Nephron (organoid): ENCODE measurements around the gene EDA.
"Not testable (repeated sequence)": the region's sequence is repeated elsewhere in the genome, so short reads cannot be mapped to it uniquely, and the experiment has no call there.

ENCODE experiments used
- H3K27ac Mint-ChIP-seq, 3 experiments: 2 replicates each; pipeline ENCODE4 v1.8.0; 2020; ENCODE audit warnings: mixed read lengths in 3 of 3, mild to moderate bottlenecking in 2 of 3, moderate library complexity in 1 of 3
- H3K27me3 Mint-ChIP-seq: 2 replicates; pipeline ENCODE4 v1.8.0; 2021; ENCODE audit warnings: low read depth, mild to moderate bottlenecking, moderate library complexity, mixed read lengths
- H3K36me3 Mint-ChIP-seq: 2 replicates; pipeline ENCODE4 v1.8.0; 2020; ENCODE audit warnings: low read depth, mixed read lengths
- H3K4me1 Mint-ChIP-seq: 2 replicates; pipeline ENCODE4 v1.8.0; 2020; ENCODE audit warnings: mixed read lengths
- H3K4me3 Mint-ChIP-seq, 3 experiments: 2 replicates each; pipeline ENCODE4 v1.8.0; 2020; ENCODE audit warnings: mild to moderate bottlenecking in 3 of 3, mixed read lengths in 3 of 3, moderate library complexity in 2 of 3
- H3K9me3 Mint-ChIP-seq: 2 replicates; pipeline ENCODE4 v1.8.0; 2020; ENCODE audit warnings: mixed read lengths
- CTCF ChIP-seq, 3 experiments: fragments of 200-600 bp; sonication (generic); IDR thresholded peaks; one replicate each; pipeline ENCODE4 v1.5.0; 2021; ENCODE audit warnings: antibody characterized with exemption in 3 of 3; ENCODE audit not compliant: unreplicated experiment in 3 of 3

The EDA gene

GRCh38 chrX:69807400-69807799, 191.5 kb downstream of the EDA start:
- H3K36me3 Mint-ChIP-seq, result no peaks in the 10 kb centered on the region

GRCh38 chrX:69808375-69808774, 192.5 kb downstream of the EDA start:
- Mint-ChIP-seq H3K4me3 (no peak overlapping the region), H3K9me3 (peaks cover 11% of the 10 kb centered on the region), H3K36me3 (no peaks in the 10 kb centered on the region), H3K27me3 (no peaks in the 10 kb centered on the region), H3K27ac (no peak overlapping the region), H3K4me1 (no peaks in the 10 kb centered on the region)
- TF ChIP-seq CTCF (IDR thresholded peaks at IDR 0.05; ENCODE audit: unreplicated experiment in 3 of 3), result no peak

More at GRCh38 chrX:69807400-69807799, 191.5 kb downstream of the EDA start:
- no peak overlapping the region for H3K27ac Mint-ChIP-seq
- no peaks in the 10 kb centered on the region for H3K4me1 Mint-ChIP-seq
- peaks cover 11% of the 10 kb centered on the region for H3K9me3 Mint-ChIP-seq
- H3K4me3 Mint-ChIP-seq, result no peak overlapping the region
- no peaks in the 10 kb centered on the region for H3K27me3 Mint-ChIP-seq
- TF ChIP-seq CTCF (IDR thresholded peaks at IDR 0.05; ENCODE audit: unreplicated experiment in 3 of 3), result no peak

DNA sequence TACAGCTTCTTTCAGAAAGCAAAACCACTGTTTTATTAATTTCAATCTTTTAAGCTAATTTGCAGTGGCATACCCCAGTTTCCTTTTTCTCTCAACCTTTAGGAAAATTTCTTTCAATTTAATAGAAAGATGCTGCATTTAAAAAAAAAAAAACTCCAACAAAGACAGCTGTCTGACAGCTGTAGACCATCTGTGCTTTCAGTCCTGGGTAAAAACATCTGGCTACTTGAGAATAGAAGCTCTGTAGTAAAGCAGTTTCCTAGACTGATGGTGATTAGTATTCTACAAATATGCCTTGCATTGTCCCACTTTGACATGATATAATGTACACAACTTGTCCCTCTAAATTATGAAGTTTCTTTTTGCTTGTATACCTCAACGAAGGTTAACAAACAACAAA, 197.8 kb downstream of the EDA start:
- no peaks in the 10 kb centered on the region for H3K27me3 Mint-ChIP-seq
- no peaks in the 10 kb centered on the region for H3K36me3 Mint-ChIP-seq
- no peak overlapping the region for H3K27ac Mint-ChIP-seq
- no peak for TF ChIP-seq CTCF (IDR thresholded peaks at IDR 0.05; ENCODE audit: unreplicated experiment in 3 of 3)
- no peaks in the 10 kb centered on the region for H3K4me1 Mint-ChIP-seq
- H3K9me3 Mint-ChIP-seq, result peaks cover 21% of the 10 kb centered on the region
- no peak overlapping the region for H3K4me3 Mint-ChIP-seq

GRCh38 chrX:69815063-69815462, 199.2 kb downstream of the EDA start:
- no peak for TF ChIP-seq CTCF (IDR thresholded peaks at IDR 0.05; ENCODE audit: unreplicated experiment in 3 of 3)
- no peak overlapping the region for H3K27ac Mint-ChIP-seq
- H3K27me3 Mint-ChIP-seq, result no peaks in the 10 kb centered on the region
- H3K9me3 Mint-ChIP-seq, result peaks cover 23% of the 10 kb centered on the region
- H3K4me1 Mint-ChIP-seq, result no peaks in the 10 kb centered on the region
- H3K36me3 Mint-ChIP-seq, result no peaks in the 10 kb centered on the region
- H3K4me3 Mint-ChIP-seq, result no peak overlapping the region

- TF ChIP-seq CTCF (IDR thresholded peaks at IDR 0.05; ENCODE audit: unreplicated experiment in 3 of 3), result no peak
- no peak overlapping the region for H3K4me3 Mint-ChIP-seq
- H3K27me3 Mint-ChIP-seq, result no peaks in the 10 kb centered on the region
- H3K27ac Mint-ChIP-seq, result no peak overlapping the region
- no peaks in the 10 kb centered on the region for H3K36me3 Mint-ChIP-seq
- peaks cover 23% of the 10 kb centered on the region for H3K9me3 Mint-ChIP-seq
- H3K4me1 Mint-ChIP-seq, result no peaks in the 10 kb centered on the region
Measured at GRCh38 chrX:69815519-69815918, 199.6 kb downstream of the EDA start.

- no peaks in the 10 kb centered on the region for H3K27me3 Mint-ChIP-seq
- H3K4me1 Mint-ChIP-seq, result no peaks in the 10 kb centered on the region
- no peak for TF ChIP-seq CTCF (IDR thresholded peaks at IDR 0.05; ENCODE audit: unreplicated experiment in 3 of 3)
- H3K9me3 Mint-ChIP-seq, result no peaks in the 10 kb centered on the region
- no peak overlapping the region for H3K27ac Mint-ChIP-seq
- H3K4me3 Mint-ChIP-seq, result no peak overlapping the region
- no peaks in the 10 kb centered on the region for H3K36me3 Mint-ChIP-seq
Measured at GRCh38 chrX:69844636-69845035, 228.7 kb downstream of the EDA start.

- not testable (repeated sequence) for H3K27me3 Mint-ChIP-seq, H3K27ac Mint-ChIP-seq, H3K4me3 Mint-ChIP-seq, H3K4me1 Mint-ChIP-seq, H3K36me3 Mint-ChIP-seq
- H3K9me3 Mint-ChIP-seq, result peaks cover 57% of the 10 kb centered on the region
Measured at GRCh38 chrX:69859999-69860398, 244.1 kb downstream of the EDA start.
